Measurements from ENCODE around the gene PAFAH1B2. TPM values are rescaled to one million over a fixed set of nuclear protein-coding genes. Genes with fewer than 3 reads are reported as not detected.
A peak's percentile ranks its signal among the peaks of the same experiment; 100 is the strongest.

The PAFAH1B2 gene, protein sequence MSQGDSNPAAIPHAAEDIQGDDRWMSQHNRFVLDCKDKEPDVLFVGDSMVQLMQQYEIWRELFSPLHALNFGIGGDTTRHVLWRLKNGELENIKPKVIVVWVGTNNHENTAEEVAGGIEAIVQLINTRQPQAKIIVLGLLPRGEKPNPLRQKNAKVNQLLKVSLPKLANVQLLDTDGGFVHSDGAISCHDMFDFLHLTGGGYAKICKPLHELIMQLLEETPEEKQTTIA
- 161 TPM for total RNA-seq (ENCODE audit: unreplicated experiment)
- long read RNA-seq, full-length matches to known transcripts: 5 of 141 reads
- long read RNA-seq, partial matches to known transcripts: 0 of 141 reads
- long read RNA-seq, other reads (novel, unspliced or antisense): 136 of 141 reads

DNA sequence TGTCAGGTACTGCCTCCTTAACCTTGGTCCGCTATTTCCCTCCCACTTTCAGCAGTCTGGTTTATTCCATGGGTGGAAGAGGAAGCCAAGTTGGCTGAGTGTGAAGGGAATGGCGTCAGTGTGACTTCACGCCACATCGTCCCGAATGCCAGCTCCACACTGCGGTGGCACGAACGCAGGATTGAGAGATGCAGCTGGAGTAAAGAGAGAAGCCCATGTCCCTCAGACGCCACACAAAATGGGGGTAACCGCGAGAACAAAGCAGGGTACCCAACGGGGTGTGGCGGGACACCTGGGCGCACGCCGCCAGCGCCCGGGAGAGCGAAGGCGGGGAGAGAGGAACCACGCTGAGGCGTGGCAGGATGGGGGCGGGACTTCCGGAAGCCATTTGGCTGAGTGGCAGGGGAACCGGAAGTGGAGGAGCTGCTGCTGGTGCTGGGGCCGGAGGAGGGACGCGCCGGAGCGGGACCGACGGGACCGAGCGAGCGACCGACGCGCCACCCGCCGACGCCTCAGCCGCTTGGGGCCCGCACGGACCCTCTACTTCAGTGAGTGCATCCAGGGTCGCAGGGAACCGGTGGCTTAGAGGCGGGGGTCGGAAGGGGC is at the start of gene PAFAH1B2:
PAFAH1B2 (plus strand) TSS at position 417 of the 606 bp plus-strand sequence. CDS start 8,161 bp downstream, outside the sequence.
- Mint-ChIP-seq H3K9me3 (ENCODE audit: unreplicated experiment) (peaks cover 16% of the 10 kb centered on the region), H3K27ac (ENCODE audit: unreplicated experiment) (peak within 1 kb of the TSS; percentile 99), H3K4me3 (ENCODE audit: unreplicated experiment) (peak within 1 kb of the TSS; percentile 100), H3K4me1 (ENCODE audit: low read depth, unreplicated experiment) (peaks cover 2% of the 10 kb centered on the region), H3K27me3 (ENCODE audit: unreplicated experiment) (peaks cover 9% of the 10 kb centered on the region), H3K36me3 (ENCODE audit: unreplicated experiment) (peaks cover 5% of the 10 kb centered on the region)
- peak; percentile 96 for DNase-seq
- TF ChIP-seq, protein P1, sequence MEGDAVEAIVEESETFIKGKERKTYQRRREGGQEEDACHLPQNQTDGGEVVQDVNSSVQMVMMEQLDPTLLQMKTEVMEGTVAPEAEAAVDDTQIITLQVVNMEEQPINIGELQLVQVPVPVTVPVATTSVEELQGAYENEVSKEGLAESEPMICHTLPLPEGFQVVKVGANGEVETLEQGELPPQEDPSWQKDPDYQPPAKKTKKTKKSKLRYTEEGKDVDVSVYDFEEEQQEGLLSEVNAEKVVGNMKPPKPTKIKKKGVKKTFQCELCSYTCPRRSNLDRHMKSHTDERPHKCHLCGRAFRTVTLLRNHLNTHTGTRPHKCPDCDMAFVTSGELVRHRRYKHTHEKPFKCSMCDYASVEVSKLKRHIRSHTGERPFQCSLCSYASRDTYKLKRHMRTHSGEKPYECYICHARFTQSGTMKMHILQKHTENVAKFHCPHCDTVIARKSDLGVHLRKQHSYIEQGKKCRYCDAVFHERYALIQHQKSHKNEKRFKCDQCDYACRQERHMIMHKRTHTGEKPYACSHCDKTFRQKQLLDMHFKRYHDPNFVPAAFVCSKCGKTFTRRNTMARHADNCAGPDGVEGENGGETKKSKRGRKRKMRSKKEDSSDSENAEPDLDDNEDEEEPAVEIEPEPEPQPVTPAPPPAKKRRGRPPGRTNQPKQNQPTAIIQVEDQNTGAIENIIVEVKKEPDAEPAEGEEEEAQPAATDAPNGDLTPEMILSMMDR (IDR thresholded peaks at IDR 0.05; ENCODE audit: partially characterized antibody, unreplicated experiment): no peak

DNA sequence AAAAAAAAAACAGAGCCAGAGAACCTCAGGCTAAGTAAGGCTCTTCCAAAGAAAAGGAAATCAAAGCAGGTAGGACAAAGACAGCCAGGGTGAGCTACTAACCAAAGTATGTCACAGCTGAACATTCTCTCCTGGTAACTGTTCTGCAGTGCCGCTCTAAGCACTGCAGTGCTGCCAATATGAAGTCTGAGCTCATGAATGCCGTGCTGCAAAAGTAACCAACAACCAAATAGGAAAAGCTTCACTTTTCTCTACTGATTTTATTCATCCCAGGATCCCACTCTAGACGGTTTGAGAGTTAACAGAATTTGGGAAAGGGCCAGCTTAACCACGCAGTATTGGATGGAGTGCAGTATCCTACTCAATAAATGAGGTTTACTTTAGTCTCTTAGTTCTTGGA is 49.3 kb upstream of the PAFAH1B2 start:
- TF ChIP-seq, protein P1 (IDR thresholded peaks at IDR 0.05; ENCODE audit: partially characterized antibody, unreplicated experiment): no peak
- Mint-ChIP-seq H3K36me3 (ENCODE audit: unreplicated experiment) (no peaks in the 10 kb centered on the region), H3K4me3 (ENCODE audit: unreplicated experiment) (no peak overlapping the region), H3K4me1 (ENCODE audit: low read depth, unreplicated experiment) (peaks cover 27% of the 10 kb centered on the region), H3K9me3 (ENCODE audit: unreplicated experiment) (peaks cover 3% of the 10 kb centered on the region), H3K27ac (ENCODE audit: unreplicated experiment) (peak overlapping the region; percentile 36), H3K27me3 (ENCODE audit: unreplicated experiment) (peaks cover 7% of the 10 kb centered on the region)
- no peak for DNase-seq

DNA sequence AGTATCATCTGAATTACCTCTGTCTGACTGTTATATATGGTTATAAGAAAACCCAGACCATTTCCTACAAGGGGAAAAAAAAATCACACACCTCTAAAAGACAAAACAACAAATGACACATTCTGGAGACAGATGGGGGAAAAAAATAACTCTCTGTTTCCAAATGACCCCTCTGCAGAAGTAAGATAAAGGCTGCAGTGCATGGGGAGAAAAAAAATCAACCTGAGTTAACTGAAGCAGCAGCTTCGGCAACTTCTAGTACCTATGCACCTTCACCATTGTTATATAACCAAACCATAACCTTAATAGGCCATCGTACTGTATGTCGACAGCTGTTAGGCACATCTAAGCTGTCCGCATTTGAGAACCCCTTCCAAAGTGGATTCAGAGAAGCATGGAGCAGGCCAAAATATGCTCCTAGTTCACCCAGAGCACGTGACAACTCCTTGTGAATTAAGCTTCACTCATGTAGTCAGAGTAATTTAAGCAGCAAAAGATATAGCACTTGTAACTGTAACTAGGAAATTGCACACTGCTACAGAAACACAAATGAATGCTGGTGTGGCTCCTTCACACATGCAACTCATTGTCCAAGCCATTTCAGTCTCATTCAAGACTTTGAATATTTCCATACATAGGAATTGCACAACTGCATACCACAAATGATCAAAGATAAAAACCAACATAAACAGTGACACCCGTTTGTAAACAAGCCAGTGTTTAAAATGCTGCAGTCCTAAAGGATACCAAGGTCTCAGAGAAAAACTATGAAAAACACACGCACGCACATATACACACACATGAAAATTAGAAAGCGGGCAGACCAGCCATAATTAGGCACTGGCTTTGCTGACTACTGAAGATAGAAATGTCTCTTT is 48.6 kb upstream of the PAFAH1B2 start:
- Mint-ChIP-seq H3K4me1 (ENCODE audit: low read depth, unreplicated experiment) (peaks cover 27% of the 10 kb centered on the region), H3K27me3 (ENCODE audit: unreplicated experiment) (peaks cover 7% of the 10 kb centered on the region), H3K27ac (ENCODE audit: unreplicated experiment) (no peak overlapping the region), H3K4me3 (ENCODE audit: unreplicated experiment) (peak overlapping the region; percentile 88), H3K36me3 (ENCODE audit: unreplicated experiment) (no peaks in the 10 kb centered on the region), H3K9me3 (ENCODE audit: unreplicated experiment) (peaks cover 3% of the 10 kb centered on the region)
- DNase-seq: no peak
- TF ChIP-seq, protein P1 (IDR thresholded peaks at IDR 0.05; ENCODE audit: partially characterized antibody, unreplicated experiment): no peak

DNA sequence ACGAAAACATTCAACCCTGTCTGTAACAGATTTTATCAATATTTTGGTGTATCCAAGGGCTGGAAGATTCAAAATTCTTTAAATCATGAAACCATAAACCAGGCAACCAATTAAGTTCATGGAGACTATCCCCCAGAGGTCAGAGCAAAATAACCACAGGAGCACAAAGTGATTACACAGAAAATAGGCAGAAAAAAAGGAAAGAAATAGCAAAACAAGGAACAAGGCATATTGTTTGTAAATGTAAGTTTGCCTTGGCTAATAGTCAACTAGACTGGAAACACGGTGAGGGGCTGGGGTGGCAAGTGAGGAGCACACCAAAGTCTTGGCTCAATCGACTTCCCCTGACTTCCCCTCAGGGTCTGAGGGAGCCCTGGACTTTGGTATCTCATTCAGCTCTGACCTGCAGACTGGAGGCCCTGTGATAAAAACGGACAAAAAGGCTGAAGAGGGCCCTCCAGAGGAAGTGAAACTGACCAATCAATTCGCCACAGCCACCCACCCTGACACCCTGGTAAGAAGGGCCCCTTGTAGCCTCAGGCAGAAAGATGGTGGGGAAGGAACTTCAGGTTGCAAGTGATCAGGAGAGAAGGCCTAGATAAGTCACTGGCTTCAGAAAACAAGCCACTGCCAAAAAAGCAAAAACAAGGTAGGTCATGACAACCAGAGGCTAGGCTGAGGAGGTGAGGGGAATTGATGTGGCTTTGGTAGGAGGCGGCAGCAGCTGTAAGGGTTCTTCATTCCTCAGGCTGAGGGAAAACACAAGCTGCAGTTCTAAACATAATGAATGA is 47.7 kb upstream of the PAFAH1B2 start:
- H3K9me3 Mint-ChIP-seq (ENCODE audit: unreplicated experiment): peaks cover 3% of the 10 kb centered on the region
- no peak for DNase-seq
- TF ChIP-seq, protein P1 (IDR thresholded peaks at IDR 0.05; ENCODE audit: partially characterized antibody, unreplicated experiment): no peak
- peaks cover 7% of the 10 kb centered on the region for H3K27me3 Mint-ChIP-seq (ENCODE audit: unreplicated experiment)
- peaks cover 27% of the 10 kb centered on the region for H3K4me1 Mint-ChIP-seq (ENCODE audit: low read depth, unreplicated experiment)
- H3K4me3 Mint-ChIP-seq (ENCODE audit: unreplicated experiment): peak overlapping the region; percentile 88
- peak overlapping the region; percentile 21 for H3K27ac Mint-ChIP-seq (ENCODE audit: unreplicated experiment)
- no peaks in the 10 kb centered on the region for H3K36me3 Mint-ChIP-seq (ENCODE audit: unreplicated experiment)

Measured in glutamatergic neuron (in vitro differentiated cells).